Transverse colon (tissue), 4 donors: Measurements from ENCODE around the gene TMEM269. TPM values are rescaled to one million over a fixed set of nuclear protein-coding genes. Genes with fewer than 3 reads are reported as not detected.
A peak's percentile ranks its signal among the peaks of the same experiment; 100 is the strongest.

Experiments used
- DNase-seq: peaks from one replicate; pipeline ENCODE4 v3.0.0-alpha.2; 2019
- H3K27ac ChIP-seq, 4 donors: fragments of 200-600 bp; sonication (generic); 2 replicates each; pipeline ENCODE4 v1.5.1; 2016 to 2018; ENCODE audit warnings: inconsistent platforms in 4 of 4
- H3K27me3 ChIP-seq: fragments of 200-600 bp; sonication (generic); 2 replicates; pipeline ENCODE4 v1.5.1; 2017; ENCODE audit warnings: inconsistent platforms
- H3K36me3 ChIP-seq, 4 donors: fragments of 200-600 bp; sonication (generic); 2 replicates each; pipeline ENCODE4 v1.5.1; 2017 to 2019; ENCODE audit warnings: inconsistent platforms in 4 of 4
- H3K4me1 ChIP-seq, 4 donors: fragments of 200-600 bp; sonication (generic); 2 replicates each; pipeline ENCODE4 v1.5.1; 2017 to 2020; ENCODE audit warnings: inconsistent platforms in 4 of 4
- H3K4me3 ChIP-seq, 4 donors: fragments of 200-600 bp; sonication (generic); 1 replicate in 1 of 4; 2 replicates in 3 of 4; pipeline versions ENCODE4 v1.5.1 to v1.6.1; 2017 to 2019; ENCODE audit warnings: inconsistent platforms in 4 of 4
- H3K9me3 ChIP-seq, 2 donors: fragments of 200-600 bp; sonication (generic); 2 replicates each; pipeline ENCODE4 v1.5.1; 2017 to 2019; ENCODE audit warnings: inconsistent platforms in 2 of 2
- CTCF ChIP-seq, 5 experiments: fragments of 200-600 bp in 3 of 5; fragments of 450-650 bp in 2 of 5; sonication (generic) in 3 of 5; IDR thresholded peaks; 1 replicate in 2 of 5; 2 replicates in 3 of 5; pipeline ENCODE4 v1.5.1; 2016 to 2017; ENCODE audit warnings: antibody characterized with exemption in 5 of 5, inconsistent platforms in 3 of 5, mild to moderate bottlenecking in 2 of 5, moderate library complexity in 1 of 5
- EP300 ChIP-seq: sonication (generic); formaldehyde crosslinking; IDR thresholded peaks from one replicate; pipeline ENCODE4 v1.6.1; 2017; ENCODE audit warnings: antibody characterized with exemption, low read depth
- POLR2A ChIP-seq: fragments of 450-650 bp; IDR thresholded peaks from one replicate; pipeline ENCODE4 v1.6.1; 2016; ENCODE audit warnings: antibody characterized with exemption, mild to moderate bottlenecking, moderate library complexity
- POLR2AphosphoS5 ChIP-seq, 3 donors: sonication (generic); formaldehyde crosslinking; IDR thresholded peaks; one replicate each; pipeline ENCODE4 v1.6.1; 2016; ENCODE audit warnings: antibody characterized with exemption in 3 of 3
- WGBS, 2 donors: methylation state at CpG; one replicate each; pipeline ENCODE4 v1.1.5; 2018; ENCODE audit warnings: low coverage in 1 of 2; 5-methylcytosine and 5-hydroxymethylcytosine counted together
- in situ Hi-C, 4 donors: fragments of 200-750 bp; cut with MboI; loops; one replicate each; pipeline versions ENCODE4 v1.15.0 to v1.15.1; 2017; ENCODE audit warnings: low sequenced_read_pairs in 3 of 4, low pct_ligation_motif_present in 1 of 4, low pct_unique_long_range_greater_than_20kb in 1 of 4
- intact Hi-C: fragments of 100-400 bp; cut with DNase I; formaldehyde crosslinking; loops from one replicate; pipeline ENCODE4 v1.15.1; 2023; ENCODE audit warnings: low total_unique reads
- total RNA-seq, 4 donors: library from RNA; depleted of rRNA; stranded (reverse); fragments of >200 nt; gene quantifications; one replicate each; pipeline ENCODE4 v1.1.0, GENCODE V29; 2016

TMEM269 gene
- total RNA-seq, 4 donors from 2014 or later = 0.37 TPM; not detected in 3

GRCh38 chr1:42761567-42761966, 23.2 kb upstream of the TMEM269 start:
- no peak for DNase-seq
- Histone ChIP-seq H3K27ac (no peak overlapping the region), H3K9me3 (no peaks in the 10 kb centered on the region), H3K4me1 (peaks cover 5 to 17% (median 10%) of the 10 kb centered on the region in 4 donors), H3K4me3 (no peak overlapping the region), H3K27me3 (no peaks in the 10 kb centered on the region), H3K36me3 (peaks cover 0 to 18% (median 2%) of the 10 kb centered on the region in 4 donors)
- in situ Hi-C loops = loop anchor here in 3 of 4 donors (10.0 to 25.0 kb wide), 2 partner anchors 424 to 427 kb away; partner anchors contain the start of gene FOXJ3 (in 3 of the 3)
- intact Hi-C loops = loop anchor here (10.0 kb wide), 1 partner anchor 427 kb away; the partner anchor contains the start of gene FOXJ3
- TF ChIP-seq EP300 (no peak), POLR2AphosphoS5 (IDR thresholded peaks at IDR 0.05) (no peak)
- WGBS, 2 donors = 93 to 95% methylated on average over 2 to 4 of the region's 4 CpGs

- DNase-seq = no peak
- WGBS, 2 donors = 53% methylated on average over 5 of the region's 5 CpGs; no CpG with 5 or more reads in 1 of the 2 donors
- in situ Hi-C loops = loop anchor here in 3 of 4 donors (10.0 to 25.0 kb wide), 2 partner anchors 425 to 427 kb away; partner anchors contain the start of gene FOXJ3 (in 3 of the 3)
- no peaks in the 10 kb centered on the region for H3K27me3 ChIP-seq
- TF ChIP-seq POLR2A (no peak), CTCF (IDR thresholded peaks at IDR 0.05) (no peak), POLR2AphosphoS5 (IDR thresholded peaks at IDR 0.05) (no peak), EP300 (no peak)
- no peak overlapping the region for H3K27ac ChIP-seq
- peaks cover 0 to 18% (median 2%) of the 10 kb centered on the region in 4 donors for H3K36me3 ChIP-seq
- intact Hi-C loops = loop anchor here (10.0 kb wide), 1 partner anchor 427 kb away; the partner anchor contains the start of gene FOXJ3
- H3K4me3 ChIP-seq = no peak overlapping the region
- H3K4me1 ChIP-seq = peaks cover 5 to 17% (median 10%) of the 10 kb centered on the region in 4 donors
- H3K9me3 ChIP-seq = no peaks in the 10 kb centered on the region
These were observed 22.5 kb upstream of the TMEM269 start for GRCh38 chr1:42762269-42762668.

- TF ChIP-seq CTCF (IDR thresholded peaks at IDR 0.05) = no peak
- no peak for TF ChIP-seq EP300
- TF ChIP-seq POLR2A = no peak
- no peak for TF ChIP-seq POLR2AphosphoS5 (IDR thresholded peaks at IDR 0.05)
- Histone ChIP-seq H3K4me3 (peak overlapping the region; percentile 80 to 99 (median 92)), H3K36me3 (peaks cover 0 to 10% (median 0%) of the 10 kb centered on the region in 4 donors), H3K27ac (peak overlapping the region; percentile 92 to 95 (median 94)), H3K9me3 (no peaks in the 10 kb centered on the region), H3K4me1 (peaks cover 15 to 41% (median 19%) of the 10 kb centered on the region in 4 donors), H3K27me3 (no peaks in the 10 kb centered on the region)
- DNase-seq = no peak
- intact Hi-C loops (loop anchor here (10.0 kb wide), 1 partner anchor 430 kb away; the partner anchor contains the start of gene FOXJ3), in situ Hi-C loops (loop anchor here in 3 of 4 donors (10.0 to 25.0 kb wide), 2 partner anchors 428 to 430 kb away; partner anchors contain the start of gene FOXJ3 (in 3 of the 3))
- 35 to 68% methylated on average over 2 to 7 of the region's 7 CpGs for WGBS, 2 donors
These were observed 19.5 kb upstream of the TMEM269 start for GRCh38 chr1:42765269-42765668.

GRCh38 chr1:42765832-42766740, 18.7 kb upstream of the TMEM269 start:
- DNase-seq = peak; percentile 32
- peak overlapping the region; percentile 80 to 99 (median 92) for H3K4me3 ChIP-seq
- H3K36me3 ChIP-seq = peaks cover 0 to 10% (median 0%) of the 10 kb centered on the region in 4 donors
- no peak for TF ChIP-seq POLR2AphosphoS5 (IDR thresholded peaks at IDR 0.05)
- TF ChIP-seq CTCF (IDR thresholded peaks at IDR 0.05) = peak in 4 of 5 experiments; percentile 20 to 46 (median 40)
- no peaks in the 10 kb centered on the region for H3K9me3 ChIP-seq
- WGBS, 2 donors = 0 to 2% methylated on average over 6 to 36 of the region's 44 CpGs
- H3K4me1 ChIP-seq = peaks cover 15 to 41% (median 19%) of the 10 kb centered on the region in 4 donors
- intact Hi-C loops = loop anchor here (10.0 kb wide), 1 partner anchor 431 kb away; the partner anchor contains the start of gene FOXJ3
- in situ Hi-C loops = loop anchor here in 3 of 4 donors (10.0 to 25.0 kb wide), 2 partner anchors 429 to 431 kb away; partner anchors contain the start of gene FOXJ3 (in 3 of the 3)
- peak overlapping the region; percentile 92 to 95 (median 94) for H3K27ac ChIP-seq
- no peaks in the 10 kb centered on the region for H3K27me3 ChIP-seq
